ENCODE results near the gene C11orf58. TPM values are rescaled to one million over a fixed set of nuclear protein-coding genes. Genes with fewer than 3 reads are reported as not detected.

Gene C11orf58
- total RNA-seq, 1 donor from 2014 or later: 148 TPM

DNA sequence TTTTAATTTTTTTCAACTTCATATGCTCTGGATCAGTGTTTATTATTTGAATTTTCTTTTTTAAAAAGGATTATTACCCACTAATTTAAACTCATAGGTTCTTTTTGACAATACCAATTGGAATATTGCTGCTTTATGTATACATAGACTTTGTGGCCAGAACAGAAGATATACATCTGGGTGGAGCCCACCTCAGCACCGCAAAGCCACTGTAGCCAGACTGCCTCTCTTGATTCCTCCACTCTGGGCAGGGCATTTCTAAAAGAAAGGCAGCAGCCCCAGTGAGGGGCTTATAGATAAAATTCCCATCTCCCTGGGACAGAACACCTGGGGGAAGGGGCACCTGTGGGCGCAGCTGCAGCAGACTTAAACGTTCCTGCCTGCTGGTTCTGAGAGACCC is 10.6 kb upstream of the C11orf58 start:
- peaks cover 3% of the 10 kb centered on the region for H3K27me3 Mint-ChIP-seq
- TF ChIP-seq, protein P1, sequence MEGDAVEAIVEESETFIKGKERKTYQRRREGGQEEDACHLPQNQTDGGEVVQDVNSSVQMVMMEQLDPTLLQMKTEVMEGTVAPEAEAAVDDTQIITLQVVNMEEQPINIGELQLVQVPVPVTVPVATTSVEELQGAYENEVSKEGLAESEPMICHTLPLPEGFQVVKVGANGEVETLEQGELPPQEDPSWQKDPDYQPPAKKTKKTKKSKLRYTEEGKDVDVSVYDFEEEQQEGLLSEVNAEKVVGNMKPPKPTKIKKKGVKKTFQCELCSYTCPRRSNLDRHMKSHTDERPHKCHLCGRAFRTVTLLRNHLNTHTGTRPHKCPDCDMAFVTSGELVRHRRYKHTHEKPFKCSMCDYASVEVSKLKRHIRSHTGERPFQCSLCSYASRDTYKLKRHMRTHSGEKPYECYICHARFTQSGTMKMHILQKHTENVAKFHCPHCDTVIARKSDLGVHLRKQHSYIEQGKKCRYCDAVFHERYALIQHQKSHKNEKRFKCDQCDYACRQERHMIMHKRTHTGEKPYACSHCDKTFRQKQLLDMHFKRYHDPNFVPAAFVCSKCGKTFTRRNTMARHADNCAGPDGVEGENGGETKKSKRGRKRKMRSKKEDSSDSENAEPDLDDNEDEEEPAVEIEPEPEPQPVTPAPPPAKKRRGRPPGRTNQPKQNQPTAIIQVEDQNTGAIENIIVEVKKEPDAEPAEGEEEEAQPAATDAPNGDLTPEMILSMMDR (conservative IDR thresholded peaks at IDR 0.05): no peak
- peaks cover 6% of the 10 kb centered on the region for H3K9me3 Mint-ChIP-seq
- no peaks in the 10 kb centered on the region for H3K4me1 Mint-ChIP-seq (ENCODE audit: unreplicated experiment)
- H3K36me3 Mint-ChIP-seq: peaks cover 3% of the 10 kb centered on the region
- no peak for DNase-seq (ENCODE audit: extremely low spot score, unreplicated experiment)
- no peak overlapping the region for H3K4me3 Mint-ChIP-seq
- no peak overlapping the region for H3K27ac Mint-ChIP-seq

DNA sequence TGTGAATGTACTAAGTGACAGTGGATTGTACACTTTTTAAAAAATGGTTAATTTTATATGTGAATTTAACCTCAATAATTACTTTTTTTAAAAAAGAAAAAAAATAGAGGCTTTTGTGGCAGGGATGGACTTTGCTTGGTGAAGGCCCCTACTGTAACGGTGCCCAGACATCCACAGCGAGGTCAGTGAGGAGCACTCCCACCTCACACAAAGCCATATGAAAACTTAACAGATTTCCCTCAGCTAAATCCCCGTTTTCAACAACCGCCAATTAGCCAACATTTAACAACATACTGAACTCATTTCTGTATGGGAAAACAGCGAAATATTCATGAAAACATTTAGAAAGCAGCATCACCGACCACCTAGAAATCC is 642 bp upstream of the C11orf58 start:
- Mint-ChIP-seq H3K9me3 (no peaks in the 10 kb centered on the region), H3K4me1 (ENCODE audit: unreplicated experiment) (peaks cover 8% of the 10 kb centered on the region), H3K4me3 (peak overlapping the region; percentile 84), H3K36me3 (peaks cover 9% of the 10 kb centered on the region), H3K27ac (no peak overlapping the region), H3K27me3 (no peaks in the 10 kb centered on the region)
- DNase-seq (ENCODE audit: extremely low spot score, unreplicated experiment): no peak
- TF ChIP-seq, protein P1 (conservative IDR thresholded peaks at IDR 0.05): no peak

DNA sequence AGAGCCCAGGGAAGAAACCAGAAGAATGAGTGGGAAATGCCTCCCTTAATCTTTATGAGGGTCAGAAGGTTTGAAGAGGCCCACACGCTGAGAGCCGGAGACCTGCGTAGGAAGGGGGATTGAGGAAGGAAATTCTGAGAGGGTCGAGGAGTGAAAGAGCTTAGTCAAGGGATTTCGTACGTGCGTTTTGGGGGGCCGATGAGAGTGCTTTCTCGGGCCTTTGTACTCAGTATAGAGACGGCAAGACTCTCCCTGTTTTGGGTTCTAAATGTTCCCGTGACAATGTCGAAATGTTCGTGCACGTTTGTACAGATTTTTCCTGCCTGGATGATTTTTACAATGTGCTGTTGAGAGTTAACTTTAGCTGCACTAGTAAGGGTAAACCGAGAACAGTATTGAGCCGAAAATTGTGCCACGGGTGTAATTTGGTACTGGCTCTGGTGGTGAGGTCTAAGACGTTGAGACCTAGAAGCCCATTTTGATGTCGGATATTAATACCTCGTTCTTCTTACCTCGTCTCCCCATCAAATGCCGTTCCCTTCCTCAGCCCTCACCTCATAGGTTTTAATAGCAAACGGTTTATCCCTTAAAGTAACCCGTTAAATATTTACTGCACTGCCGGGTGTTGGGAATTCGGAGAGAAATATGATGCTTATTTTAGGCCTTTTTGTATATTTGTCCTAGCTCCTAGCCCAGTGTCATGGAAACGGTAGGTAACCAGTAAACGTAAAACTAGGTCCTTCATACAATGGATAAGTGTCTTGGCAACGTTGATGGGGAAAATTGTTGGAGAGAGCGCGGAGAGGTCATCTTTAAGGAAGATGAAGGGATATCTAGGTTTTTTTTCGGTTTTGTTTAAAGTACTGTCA is 734 bp downstream of the C11orf58 start:
- TF ChIP-seq, protein P1 (conservative IDR thresholded peaks at IDR 0.05): no peak
- Mint-ChIP-seq H3K27ac (no peak overlapping the region), H3K27me3 (no peaks in the 10 kb centered on the region), H3K36me3 (peaks cover 15% of the 10 kb centered on the region), H3K4me1 (ENCODE audit: unreplicated experiment) (peaks cover 16% of the 10 kb centered on the region), H3K9me3 (no peaks in the 10 kb centered on the region), H3K4me3 (no peak overlapping the region)
- DNase-seq (ENCODE audit: extremely low spot score, unreplicated experiment): no peak

DNA sequence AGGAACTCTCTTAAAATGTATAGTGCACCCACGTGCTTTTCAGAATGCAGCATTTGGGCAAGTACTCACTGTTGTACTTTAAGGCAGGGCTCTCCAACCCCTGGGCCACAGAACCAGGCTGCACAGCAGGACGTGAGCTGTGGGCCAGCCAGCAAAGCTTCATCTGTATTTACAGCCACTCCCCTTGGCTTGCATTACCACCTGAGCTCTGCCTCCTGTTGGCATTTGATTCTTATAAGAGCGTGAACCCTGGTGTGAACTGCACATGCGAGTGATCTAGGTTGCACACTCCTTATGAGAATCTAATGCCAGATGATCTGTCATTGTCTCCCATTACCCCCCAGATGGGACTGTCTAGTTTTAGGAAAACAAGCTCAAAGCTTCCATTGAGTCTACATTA is 3.0 kb downstream of the C11orf58 start:
- H3K4me1 Mint-ChIP-seq (ENCODE audit: unreplicated experiment): peaks cover 20% of the 10 kb centered on the region
- peaks cover 36% of the 10 kb centered on the region for H3K36me3 Mint-ChIP-seq
- H3K27ac Mint-ChIP-seq: no peak overlapping the region
- H3K4me3 Mint-ChIP-seq: peak overlapping the region; percentile 42
- TF ChIP-seq, protein P1 (conservative IDR thresholded peaks at IDR 0.05): no peak
- H3K9me3 Mint-ChIP-seq: no peaks in the 10 kb centered on the region
- H3K27me3 Mint-ChIP-seq: no peaks in the 10 kb centered on the region
- DNase-seq (ENCODE audit: extremely low spot score, unreplicated experiment): no peak

DNA sequence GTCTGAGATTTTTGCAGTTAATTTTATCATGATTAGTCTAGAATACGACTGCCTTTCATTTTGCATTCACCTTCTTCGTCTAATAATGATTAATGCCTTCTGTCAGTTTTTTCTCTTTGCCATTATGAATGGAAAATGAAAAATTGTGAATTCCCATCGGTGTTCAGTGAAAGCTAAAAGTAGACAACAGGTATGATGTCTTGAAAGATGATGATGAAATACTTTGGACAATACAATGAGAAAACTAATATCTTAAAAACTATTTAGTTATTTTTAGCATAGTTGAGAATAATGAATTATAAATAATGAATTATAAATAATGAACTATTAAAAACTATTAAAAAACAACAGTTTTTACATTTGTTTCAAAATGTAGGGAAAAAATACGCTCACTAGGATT is 5.0 kb downstream of the C11orf58 start:
- DNase-seq (ENCODE audit: extremely low spot score, unreplicated experiment): no peak
- Mint-ChIP-seq H3K27me3 (no peaks in the 10 kb centered on the region), H3K36me3 (peaks cover 47% of the 10 kb centered on the region), H3K27ac (peak overlapping the region; percentile 27), H3K4me1 (ENCODE audit: unreplicated experiment) (peaks cover 20% of the 10 kb centered on the region), H3K9me3 (no peaks in the 10 kb centered on the region), H3K4me3 (peak overlapping the region; percentile 65)
- TF ChIP-seq, protein P1 (conservative IDR thresholded peaks at IDR 0.05): no peak

All from type B pancreatic cell (in vitro differentiated cells).